ENCODE measurements around the gene DES.
A peak's percentile ranks its signal among the peaks of the same experiment; 100 is the strongest.

DES gene

GRCh38 chr2:219417374-219417773, 803 bp upstream of the DES start:
- H3K9me3 ChIP-seq (ENCODE audit: control extremely low read depth in 1 of 5, control insufficient read depth in 4 of 5, insufficient read depth in 2 of 5, low read depth in 1 of 5, low read length in 4 of 5): peaks cover 0 to 5% (median 0%) of the 10 kb centered on the region in 5 experiments
- 95% methylated on average over 5 of the region's 9 CpGs for WGBS (ENCODE audit: insufficient coverage)
- ChIA-PET CTCF (interaction anchor here (1.1 to 2.8 kb wide), 7 partner anchors 11 to 112 kb away, joined by 3 to 9 read pairs (median 4); no protein-coding TSS in a partner anchor), POLR2A (no interaction called here)
- H3K36me3 ChIP-seq (ENCODE audit: control insufficient read depth in 4 of 4, insufficient read depth in 4 of 4, low read length in 3 of 4): no peaks in the 10 kb centered on the region
- H3K27ac ChIP-seq (ENCODE audit: insufficient read depth in 1 of 2, low read depth in 1 of 2, low read length in 2 of 2, poor library complexity in 1 of 2, severe bottlenecking in 2 of 2): no peak overlapping the region
- no peak for DNase-seq
- H3K27me3 ChIP-seq (replicated peaks in 2 of 5; ENCODE audit: control insufficient read depth in 4 of 5, insufficient read depth in 5 of 5, low read length in 4 of 5): peaks cover 0 to 68% (median 25%) of the 10 kb centered on the region in 5 experiments
- H3K4me1 ChIP-seq (ENCODE audit: control extremely low read depth in 1 of 4, control insufficient read depth in 4 of 4, insufficient read depth in 4 of 4, low read length in 3 of 4): peaks cover 0 to 9% (median 4%) of the 10 kb centered on the region in 4 experiments
- no peak overlapping the region for H3K4me3 ChIP-seq (ENCODE audit: control insufficient read depth in 1 of 7, extremely low read depth in 1 of 7, insufficient read depth in 4 of 7, low read depth in 2 of 7, low read length in 6 of 7)

DNA sequence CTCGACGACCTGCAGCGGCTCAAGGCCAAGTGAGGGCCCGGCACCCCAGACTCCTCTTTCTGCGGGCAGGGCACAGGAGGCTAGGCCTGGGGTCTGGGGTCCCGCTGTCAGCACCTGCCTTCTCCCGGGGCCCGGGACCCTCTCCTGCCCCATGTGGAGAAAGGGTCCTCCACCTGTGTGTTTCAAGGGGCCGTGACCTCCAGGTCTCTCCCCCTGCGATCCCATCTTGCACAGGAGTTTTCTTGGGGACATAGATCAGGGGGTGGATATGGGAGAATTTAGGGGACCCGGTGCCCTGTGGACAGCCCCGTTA, 791 bp downstream of the DES start:
- H3K27ac ChIP-seq (ENCODE audit: insufficient read depth in 1 of 2, low read depth in 1 of 2, low read length in 2 of 2, poor library complexity in 1 of 2, severe bottlenecking in 2 of 2): no peak overlapping the region
- H3K4me3 ChIP-seq (ENCODE audit: control insufficient read depth in 1 of 7, extremely low read depth in 1 of 7, insufficient read depth in 4 of 7, low read depth in 2 of 7, low read length in 6 of 7): no peak overlapping the region
- CTCF ChIA-PET: interaction anchor here (0.8 to 2.3 kb wide), 4 partner anchors 12 to 72 kb away, joined by 3 to 7 read pairs (median 4); no protein-coding TSS in a partner anchor

DNA sequence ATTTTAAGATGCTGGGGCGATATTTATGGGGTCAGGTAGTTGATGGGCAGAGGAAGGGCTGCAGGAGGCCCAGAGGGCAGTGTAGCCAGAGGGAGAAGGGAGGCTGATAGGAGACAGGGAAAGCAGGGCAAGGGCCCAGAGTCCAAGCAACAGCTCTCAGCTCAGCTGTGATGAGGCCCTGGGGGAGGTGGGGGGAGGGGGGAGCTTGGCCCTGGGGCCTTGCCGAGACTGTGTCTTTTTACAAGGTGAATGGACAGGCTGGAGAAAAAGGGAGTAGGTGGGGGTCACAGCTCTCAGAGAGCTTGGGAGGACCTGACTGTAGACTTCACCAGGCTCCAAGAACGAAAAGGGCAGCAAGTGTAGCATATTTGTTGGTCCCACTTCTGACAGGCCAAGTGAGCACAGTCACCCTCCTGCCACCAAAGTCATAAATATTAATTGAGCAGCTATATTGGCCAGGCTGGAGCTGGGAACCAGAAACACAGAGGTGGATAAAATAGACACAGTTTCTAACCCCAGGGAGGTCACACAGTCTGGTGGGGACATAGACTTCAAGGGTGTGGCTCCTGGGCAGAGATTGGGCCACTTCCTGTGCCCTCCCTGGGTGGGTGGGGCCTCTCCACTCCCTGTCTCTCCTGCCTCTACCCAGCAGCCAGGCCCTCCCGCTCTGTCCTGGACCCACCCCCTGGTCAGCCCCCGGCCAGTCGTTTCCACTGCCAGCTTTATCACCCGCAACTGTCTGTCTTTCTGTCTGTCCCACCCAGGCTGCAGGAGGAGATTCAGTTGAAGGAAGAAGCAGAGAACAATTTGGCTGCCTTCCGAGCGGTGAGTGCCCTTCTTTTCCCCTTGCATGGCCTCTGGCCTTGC, 1.4 kb downstream of the DES start:
- Histone ChIP-seq H3K4me3 (ENCODE audit: control insufficient read depth in 1 of 7, extremely low read depth in 1 of 7, insufficient read depth in 4 of 7, low read depth in 2 of 7, low read length in 6 of 7) (no peak overlapping the region), H3K9me3 (ENCODE audit: control extremely low read depth in 1 of 5, control insufficient read depth in 4 of 5, insufficient read depth in 2 of 5, low read depth in 1 of 5, low read length in 4 of 5) (no peaks in the 10 kb centered on the region), H3K4me1 (ENCODE audit: control extremely low read depth in 1 of 4, control insufficient read depth in 4 of 4, insufficient read depth in 4 of 4, low read length in 3 of 4) (peaks cover 0 to 9% (median 4%) of the 10 kb centered on the region in 4 experiments), H3K36me3 (ENCODE audit: control insufficient read depth in 4 of 4, insufficient read depth in 4 of 4, low read length in 3 of 4) (no peaks in the 10 kb centered on the region), H3K27me3 (replicated peaks in 2 of 5; ENCODE audit: control insufficient read depth in 4 of 5, insufficient read depth in 5 of 5, low read length in 4 of 5) (peaks cover 0 to 58% (median 28%) of the 10 kb centered on the region in 5 experiments), H3K27ac (ENCODE audit: insufficient read depth in 1 of 2, low read depth in 1 of 2, low read length in 2 of 2, poor library complexity in 1 of 2, severe bottlenecking in 2 of 2) (no peak overlapping the region)
- DNase-seq: peak in 1 of 3 donors; percentile 34
- ChIA-PET CTCF (interaction anchor here (0.8 to 1.5 kb wide), 3 partner anchors 16 to 72 kb away, joined by 3 to 5 read pairs (median 4); no protein-coding TSS in a partner anchor), POLR2A (no interaction called here)
- 93% methylated on average over 5 of the region's 9 CpGs for WGBS (ENCODE audit: insufficient coverage)

More for the DNA sequence above, 791 bp downstream of the DES start:
- Histone ChIP-seq H3K9me3 (ENCODE audit: control extremely low read depth in 1 of 5, control insufficient read depth in 4 of 5, insufficient read depth in 2 of 5, low read depth in 1 of 5, low read length in 4 of 5) (no peaks in the 10 kb centered on the region), H3K27me3 (replicated peaks in 2 of 5; ENCODE audit: control insufficient read depth in 4 of 5, insufficient read depth in 5 of 5, low read length in 4 of 5) (peaks cover 0 to 59% (median 28%) of the 10 kb centered on the region in 5 experiments), H3K36me3 (ENCODE audit: control insufficient read depth in 4 of 4, insufficient read depth in 4 of 4, low read length in 3 of 4) (no peaks in the 10 kb centered on the region), H3K4me1 (ENCODE audit: control extremely low read depth in 1 of 4, control insufficient read depth in 4 of 4, insufficient read depth in 4 of 4, low read length in 3 of 4) (peaks cover 0 to 9% (median 4%) of the 10 kb centered on the region in 4 experiments)
- WGBS (ENCODE audit: insufficient coverage): 50% methylated on average over 7 of the region's 12 CpGs
- POLR2A ChIA-PET: no interaction called here
- no peak for DNase-seq

DNA sequence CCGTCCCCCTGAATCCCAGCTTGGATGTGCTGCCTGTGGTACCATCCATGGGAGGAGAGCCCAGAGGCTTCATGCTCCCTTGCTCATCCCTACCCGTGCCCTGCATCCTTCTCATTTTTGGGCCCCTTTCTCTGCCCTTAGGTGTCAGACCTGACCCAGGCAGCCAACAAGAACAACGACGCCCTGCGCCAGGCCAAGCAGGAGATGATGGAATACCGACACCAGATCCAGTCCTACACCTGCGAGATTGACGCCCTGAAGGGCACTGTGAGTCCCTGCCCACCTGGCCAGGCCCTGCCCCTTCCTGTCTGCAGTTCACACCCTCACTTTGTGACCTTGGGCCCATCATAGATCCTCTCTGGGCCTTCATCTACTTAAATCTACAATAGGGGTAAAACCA, 2.5 kb downstream of the DES start:
- no peaks in the 10 kb centered on the region for H3K9me3 ChIP-seq (ENCODE audit: control extremely low read depth in 1 of 5, control insufficient read depth in 4 of 5, insufficient read depth in 2 of 5, low read depth in 1 of 5, low read length in 4 of 5)
- WGBS (ENCODE audit: insufficient coverage): 93% methylated on average over 8 of the region's 8 CpGs
- DNase-seq: no peak
- H3K4me1 ChIP-seq (ENCODE audit: control extremely low read depth in 1 of 4, control insufficient read depth in 4 of 4, insufficient read depth in 4 of 4, low read length in 3 of 4): peaks cover 0 to 9% (median 4%) of the 10 kb centered on the region in 4 experiments
- no peaks in the 10 kb centered on the region for H3K36me3 ChIP-seq (ENCODE audit: control insufficient read depth in 4 of 4, insufficient read depth in 4 of 4, low read length in 3 of 4)
- no peak overlapping the region for H3K27ac ChIP-seq (ENCODE audit: insufficient read depth in 1 of 2, low read depth in 1 of 2, low read length in 2 of 2, poor library complexity in 1 of 2, severe bottlenecking in 2 of 2)
- POLR2A ChIA-PET: no interaction called here
- CTCF ChIA-PET: interaction anchor here (1.5 kb wide), 2 partner anchors 11 to 17 kb away, joined by 4 to 5 read pairs; no protein-coding TSS in a partner anchor
- H3K4me3 ChIP-seq (ENCODE audit: control insufficient read depth in 1 of 7, extremely low read depth in 1 of 7, insufficient read depth in 4 of 7, low read depth in 2 of 7, low read length in 6 of 7): no peak overlapping the region
- peaks cover 0 to 55% (median 25%) of the 10 kb centered on the region in 5 experiments for H3K27me3 ChIP-seq (replicated peaks in 2 of 5; ENCODE audit: control insufficient read depth in 4 of 5, insufficient read depth in 5 of 5, low read length in 4 of 5)

- ChIA-PET CTCF (interaction anchor here (1.5 kb wide), 1 partner anchor 11 kb away, joined by 4 read pairs; no protein-coding TSS in a partner anchor), POLR2A (no interaction called here)
- peaks cover 0 to 56% (median 23%) of the 10 kb centered on the region in 5 experiments for H3K27me3 ChIP-seq (replicated peaks in 2 of 5; ENCODE audit: control insufficient read depth in 4 of 5, insufficient read depth in 5 of 5, low read length in 4 of 5)
- no peak overlapping the region for H3K27ac ChIP-seq (ENCODE audit: insufficient read depth in 1 of 2, low read depth in 1 of 2, low read length in 2 of 2, poor library complexity in 1 of 2, severe bottlenecking in 2 of 2)
- no peaks in the 10 kb centered on the region for H3K9me3 ChIP-seq (ENCODE audit: control extremely low read depth in 1 of 5, control insufficient read depth in 4 of 5, insufficient read depth in 2 of 5, low read depth in 1 of 5, low read length in 4 of 5)
- H3K4me3 ChIP-seq (ENCODE audit: control insufficient read depth in 1 of 7, extremely low read depth in 1 of 7, insufficient read depth in 4 of 7, low read depth in 2 of 7, low read length in 6 of 7): no peak overlapping the region
- no peaks in the 10 kb centered on the region for H3K36me3 ChIP-seq (ENCODE audit: control insufficient read depth in 4 of 4, insufficient read depth in 4 of 4, low read length in 3 of 4)
- no peak for DNase-seq
- 96% methylated on average over 14 of the region's 17 CpGs for WGBS (ENCODE audit: insufficient coverage)
- peaks cover 0 to 9% (median 4%) of the 10 kb centered on the region in 4 experiments for H3K4me1 ChIP-seq (ENCODE audit: control extremely low read depth in 1 of 4, control insufficient read depth in 4 of 4, insufficient read depth in 4 of 4, low read length in 3 of 4)
Observed at GRCh38 chr2:219421323-219421722, 3.1 kb downstream of the DES start.

DNA sequence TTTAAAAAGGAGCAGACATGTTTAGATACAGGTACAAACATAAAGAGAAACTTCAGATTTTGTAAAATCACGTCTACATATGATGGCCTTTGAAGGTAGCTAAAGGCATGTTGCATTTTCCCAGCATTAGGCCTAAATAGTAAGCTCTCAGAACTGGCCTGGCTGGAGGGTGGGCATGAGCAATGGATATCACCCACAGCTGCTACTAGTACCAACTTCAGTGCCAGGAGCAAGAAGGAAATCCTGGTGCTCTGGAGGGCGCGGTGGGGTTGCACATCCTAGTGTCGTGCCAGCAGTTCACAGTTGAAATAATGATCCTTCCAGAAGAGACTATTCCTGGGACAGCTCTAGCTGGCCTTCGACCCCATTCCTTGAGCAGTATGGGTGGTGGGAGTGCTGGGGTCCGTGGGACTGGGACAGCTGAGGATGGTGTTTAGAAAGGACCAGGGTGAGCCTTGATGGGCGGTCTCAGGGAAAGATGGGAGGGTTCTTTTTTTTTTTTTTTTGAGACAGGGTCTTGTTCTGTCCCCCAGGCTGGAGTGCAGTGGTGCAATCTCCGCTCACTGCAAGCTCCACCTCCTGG, 4.9 kb downstream of the DES start:
- ChIA-PET CTCF (interaction anchor here (0.7 to 2.0 kb wide), 3 partner anchors 12 to 20 kb away, joined by 3 to 6 read pairs (median 3); partner anchors contain the start of gene SPEG), POLR2A (interaction anchor here (0.5 kb wide), 1 partner anchor 172 kb away, joined by 4 read pairs; no protein-coding TSS in a partner anchor)
- Histone ChIP-seq H3K27me3 (replicated peaks in 2 of 5; ENCODE audit: control insufficient read depth in 4 of 5, insufficient read depth in 5 of 5, low read length in 4 of 5) (peaks cover 0 to 47% (median 23%) of the 10 kb centered on the region in 5 experiments), H3K9me3 (ENCODE audit: control extremely low read depth in 1 of 5, control insufficient read depth in 4 of 5, insufficient read depth in 2 of 5, low read depth in 1 of 5, low read length in 4 of 5) (no peaks in the 10 kb centered on the region), H3K4me3 (ENCODE audit: control insufficient read depth in 1 of 7, extremely low read depth in 1 of 7, insufficient read depth in 4 of 7, low read depth in 2 of 7, low read length in 6 of 7) (no peak overlapping the region), H3K36me3 (ENCODE audit: control insufficient read depth in 4 of 4, insufficient read depth in 4 of 4, low read length in 3 of 4) (no peaks in the 10 kb centered on the region), H3K4me1 (ENCODE audit: control extremely low read depth in 1 of 4, control insufficient read depth in 4 of 4, insufficient read depth in 4 of 4, low read length in 3 of 4) (peaks cover 0 to 8% (median 4%) of the 10 kb centered on the region in 4 experiments), H3K27ac (ENCODE audit: insufficient read depth in 1 of 2, low read depth in 1 of 2, low read length in 2 of 2, poor library complexity in 1 of 2, severe bottlenecking in 2 of 2) (no peak overlapping the region)
- DNase-seq: no peak
- WGBS (ENCODE audit: insufficient coverage): 98% methylated on average over 5 of the region's 8 CpGs
